HepG2 (cell line): ENCODE results near the gene ATP2B2. TPM values are rescaled to one million over a fixed set of nuclear protein-coding genes. Genes with fewer than 3 reads are reported as not detected.

Experiments
- ATAC-seq: fragments of 200-7000 bp; cut with Tn5 transposase; 3 replicates; pipeline ENCODE4 v1.9.1; 2020; ENCODE audit warnings: mild to moderate bottlenecking, moderate library complexity
- BruUV-seq: library from RNA; stranded (reverse); fragments of 400-500 nt; replicated peaks from 2 replicates; lab custom pipeline; 2021; lab: Mats Ljungman, UMichigan
- CTCF ChIA-PET: fragments of 300-600 bp; formaldehyde crosslinking; extraction: SDS; loops from one replicate; lab custom pipeline; 2021; ENCODE audit warnings: low total read pairs, inconsistent platforms, low intra/inter-chr PET ratio; lab: Yijun Ruan, JAX
- POLR2A ChIA-PET: fragments of 350-600 bp; sonication (Branson Sonifier 250); formaldehyde crosslinking; loops from one replicate; lab custom pipeline; 2020; ENCODE audit warnings: antibody characterized with exemption, inconsistent platforms; lab: Yijun Ruan, JAX
- DNase-seq: peaks from one replicate; pipeline ENCODE4 v3.0.0-alpha.2; 2015; ENCODE audit warnings: low spot score
- FAIRE-seq: peaks from 3 replicates; lab custom pipeline; 2011; peaks lifted over from hg19 to GRCh38; lab: Jason Lieb, UNC
- H2AFZ ChIP-seq: one replicate; pipeline ENCODE4 v1.6.1; 2011; ENCODE audit warnings: low read length, inconsistent platforms
- H3K27ac ChIP-seq: fragments of 300-600 bp; 3 replicates; pipeline ENCODE4 v1.8.0; 2011; ENCODE audit warnings: mixed run types, mild to moderate bottlenecking, mixed read lengths, low read length, inconsistent platforms; ENCODE audit not compliant: insufficient read depth; ENCODE audit errors: extremely low read length
- H3K27me3 ChIP-seq, 2 experiments: fragments of 200-600 bp in 1 of 2; 2 replicates in 1 of 2; 3 replicates in 1 of 2; pipeline versions ENCODE4 v1.6.0 to v1.8.0; 2011; ENCODE audit warnings: low read length in 2 of 2, mild to moderate bottlenecking in 2 of 2, moderate library complexity in 2 of 2, inconsistent platforms in 1 of 2; ENCODE audit not compliant: insufficient read depth in 2 of 2, control insufficient read depth in 1 of 2
- H3K36me3 ChIP-seq, 2 experiments: fragments of 200-600 bp in 1 of 2; replicated peaks in 1 of 2; 2 replicates in 1 of 2; 3 replicates in 1 of 2; pipeline versions ENCODE4 v1.5.1 to v1.8.0; 2011; ENCODE audit warnings: low read length in 2 of 2, inconsistent platforms in 1 of 2; ENCODE audit not compliant: insufficient read depth in 2 of 2, control insufficient read depth in 1 of 2
- H3K4me1 ChIP-seq: 2 replicates; pipeline ENCODE4 v1.5.1; 2012; ENCODE audit warnings: low read length, inconsistent platforms; ENCODE audit not compliant: insufficient read depth
- H3K4me2 ChIP-seq: 2 replicates; pipeline ENCODE4 v1.6.0; 2011; ENCODE audit warnings: low read depth, low read length, inconsistent platforms
- H3K4me3 ChIP-seq, 3 experiments: fragments of 200-600 bp in 1 of 3; sonication (generic), shearing (Covaris generic) in 1 of 3; replicated peaks in 1 of 3; 2 replicates each; pipeline ENCODE4 v1.5.1; 2011 to 2016; ENCODE audit warnings: low read length in 3 of 3, inconsistent platforms in 2 of 3, low read depth in 2 of 3, mild to moderate bottlenecking in 2 of 3, control low read depth in 1 of 3, mixed read lengths in 1 of 3; ENCODE audit not compliant: insufficient read depth in 1 of 3
- H3K79me2 ChIP-seq: one replicate; pipeline ENCODE4 v1.6.1; 2011; ENCODE audit warnings: low read length, inconsistent platforms; ENCODE audit not compliant: insufficient read depth
- H3K9ac ChIP-seq: 2 replicates; pipeline ENCODE4 v1.6.0; 2011; ENCODE audit warnings: mild to moderate bottlenecking, low read depth, low read length, inconsistent platforms; ENCODE audit not compliant: insufficient read depth
- H3K9me3 ChIP-seq: 2 replicates; pipeline ENCODE4 v1.5.1; 2012; ENCODE audit warnings: mild to moderate bottlenecking, low read length
- H4K20me1 ChIP-seq: 2 replicates; pipeline ENCODE4 v1.6.0; 2011; ENCODE audit warnings: inconsistent platforms, mild to moderate bottlenecking, low read length, moderate library complexity; ENCODE audit not compliant: insufficient read depth
- KDM1A ChIP-seq: IDR thresholded peaks from 2 replicates; pipeline ENCODE4 v1.6.1; 2016; ENCODE audit warnings: missing compliant biosample characterization
- RARG ChIP-seq: sonication (generic); formaldehyde crosslinking; IDR thresholded peaks from 2 replicates; pipeline ENCODE4 v1.4.0; 2020; ENCODE audit warnings: low read depth, mild to moderate bottlenecking, missing genetic modification reagents
- RELA ChIP-seq: sonication (generic); formaldehyde crosslinking; IDR thresholded peaks from 2 replicates; pipeline ENCODE4 v1.4.0; 2020; ENCODE audit warnings: missing genetic modification reagents
- ZKSCAN5 ChIP-seq: sonication (generic); formaldehyde crosslinking; IDR thresholded peaks from 2 replicates; pipeline ENCODE4 v1.5.1; 2020; ENCODE audit warnings: mild to moderate bottlenecking, missing genetic modification reagents
- ZNF205 ChIP-seq: IDR thresholded peaks from 2 replicates; pipeline ENCODE4 v1.6.1; 2018; ENCODE audit warnings: missing biosample characterization, missing genetic modification reagents
- WGBS: methylation state at CpG from one replicate; pipeline ENCODE4 v1.1.6; 2017; ENCODE audit warnings: low lambda C conversion rate; 5-methylcytosine and 5-hydroxymethylcytosine counted together
- in situ Hi-C: cut with HindIII; loops from 2 replicates; pipeline ENCODE4 v1.10.0; 2017; ENCODE audit warnings: low pct_unique_long_range_greater_than_20kb; ENCODE audit not compliant: extremely low pct_ligation_motif_present
- intact Hi-C: fragments of 100-400 bp; cut with micrococcal nuclease; formaldehyde crosslinking; loops from one replicate; pipeline ENCODE4 v1.10.0; 2022; ENCODE audit not compliant: unreplicated experiment
- polyA plus RNA-seq, 8 experiments: library from polyadenylated mRNA; depleted of rRNA in 3 of 8; stranded (reverse) in 7 of 8; unstranded in 1 of 8; fragments of >200 nt; fragmentation: Illumina TruSeq in 4 of 8; extraction: Trizol in 4 of 8; gene quantifications; 2 replicates each; pipeline versions ENCODE4 v1.2.1 to v1.2.3, GENCODE V29; 2011 to 2016; ENCODE audit warnings: low read depth in 4 of 8, missing spikeins in 1 of 8, mixed read lengths in 1 of 8; ENCODE audit not compliant: insufficient read depth in 1 of 8
- total RNA-seq, 5 experiments: library from RNA; depleted of rRNA; stranded (reverse); fragments of >200 nt; fragmentation: Illumina TruSeq; extraction: Trizol; gene quantifications; 2 replicates each; pipeline ENCODE4 v1.2.3, GENCODE V29; 2016; ENCODE audit warnings: low read depth in 1 of 5

ATP2B2 gene
- total and polyA plus RNA-seq, 2 of the 13 experiments (the other 11 are each of a cell fraction or from before 2014, with no cell fraction given) = 1.5 to 2.3 TPM

DNA sequence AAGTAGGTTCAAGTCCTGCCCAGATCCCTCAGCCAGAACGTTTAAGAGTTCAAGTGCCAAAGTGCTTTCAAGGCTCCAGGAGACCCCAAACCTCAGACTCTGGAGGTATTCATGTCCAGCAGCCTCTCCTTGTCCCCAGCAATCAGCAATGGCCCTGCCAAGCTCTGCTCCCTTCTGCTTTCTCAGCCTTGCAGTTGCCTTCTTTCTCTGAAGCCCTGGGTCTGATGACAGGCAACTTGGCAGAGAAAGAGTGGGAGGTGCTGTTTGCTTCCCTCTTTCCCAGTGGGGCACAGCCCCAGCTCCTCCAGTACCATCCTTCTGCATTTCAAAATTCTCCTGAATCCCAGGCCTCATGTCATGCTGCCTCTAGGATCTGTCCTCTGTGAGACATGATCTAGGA is 40.2 kb downstream of the ATP2B2 start (continued):
- TF ChIP-seq KDM1A (CRISPR knock-in tag) (no peak), RELA (CRISPR knock-in tag) (no peak), RARG (CRISPR knock-in tag) (no peak), ZKSCAN5 (CRISPR knock-in tag) (no peak)

DNA sequence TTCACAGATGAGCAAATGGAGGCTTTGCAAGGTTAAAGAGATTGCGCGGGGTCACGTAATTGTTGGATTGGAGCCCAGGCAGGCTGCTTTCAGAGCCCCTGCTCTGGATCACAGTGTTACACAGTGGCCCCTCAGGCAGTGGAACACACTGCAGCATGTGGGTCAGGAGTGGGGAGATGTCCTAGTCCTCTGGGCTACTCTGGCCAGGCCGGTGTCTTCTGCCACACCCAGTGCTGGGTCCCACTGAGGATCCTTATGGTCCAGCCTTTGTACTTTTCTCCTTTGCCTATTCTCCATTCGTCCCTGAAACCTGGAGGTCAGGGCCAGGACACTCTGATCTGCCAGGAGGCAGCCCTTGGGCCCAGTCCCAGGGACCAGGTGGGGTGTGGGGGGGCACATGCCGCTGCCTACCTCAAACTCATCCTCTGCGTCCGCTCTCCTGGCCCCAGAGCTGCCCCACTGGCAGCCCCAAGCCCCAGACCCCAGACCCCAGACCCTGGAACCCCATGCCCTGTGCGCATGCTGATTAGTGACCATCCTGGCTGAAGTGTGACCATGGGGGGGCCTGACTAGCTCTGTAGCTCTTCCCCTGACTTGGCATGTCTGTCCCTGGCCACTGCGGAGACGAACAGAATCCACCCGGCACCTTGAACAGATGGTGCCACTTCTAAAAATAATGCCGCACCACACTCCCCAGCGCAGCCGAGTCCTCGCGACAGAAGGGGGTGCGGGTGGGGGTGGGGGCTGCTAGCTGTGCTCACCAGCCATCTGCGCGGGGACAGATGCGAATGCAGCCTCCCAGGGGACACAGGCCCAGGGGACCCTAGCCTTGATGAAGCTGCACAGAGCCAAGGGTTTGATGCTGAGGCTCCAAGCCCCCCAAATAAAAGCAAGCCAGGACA is 41.6 kb downstream of the ATP2B2 start:
- in situ Hi-C loops = no loop called here
- H3K79me2 ChIP-seq = no peaks in the 10 kb centered on the region
- no peak for FAIRE-seq
- intact Hi-C loops = no loop called here
- WGBS = 83% methylated on average over 11 of the region's 21 CpGs
- DNase-seq = no peak
- H3K4me3 ChIP-seq = no peak overlapping the region
- no peak overlapping the region for H3K4me2 ChIP-seq
- no peaks in the 10 kb centered on the region for H3K36me3 ChIP-seq
- BruUV-seq = no TSS peak
- CTCF ChIA-PET = no interaction called here
- POLR2A ChIA-PET = no interaction called here
- 0 out of 5 replicates have a peak, but pooled peaks cover 0 to 4% of the 10 kb centered on the region in 2 experiments for H3K27me3 ChIP-seq
- H2AFZ ChIP-seq = no peak overlapping the region
- H4K20me1 ChIP-seq = peaks cover 2% of the 10 kb centered on the region; the same call in 1 of the 2 replicates
- H3K4me1 ChIP-seq = peaks cover 2% of the 10 kb centered on the region
- H3K9ac ChIP-seq = no peak overlapping the region
- no peaks in the 10 kb centered on the region for H3K9me3 ChIP-seq
- TF ChIP-seq ZNF205 (CRISPR knock-in tag) = no peak
- TF ChIP-seq, all 625 proteins: peak for 0
- H3K27ac ChIP-seq = no peak overlapping the region
- ATAC-seq = no peak
